ENCODE measurements around the gene TMEM245. TPM values are rescaled to one million over a fixed set of nuclear protein-coding genes. Genes with fewer than 3 reads are reported as not detected.

TMEM245 gene
- total and polyA plus RNA-seq, 2 of the 13 experiments (the other 11 are each of a cell fraction or from before 2014, with no cell fraction given), result 53.5 to 55.4 TPM

DNA sequence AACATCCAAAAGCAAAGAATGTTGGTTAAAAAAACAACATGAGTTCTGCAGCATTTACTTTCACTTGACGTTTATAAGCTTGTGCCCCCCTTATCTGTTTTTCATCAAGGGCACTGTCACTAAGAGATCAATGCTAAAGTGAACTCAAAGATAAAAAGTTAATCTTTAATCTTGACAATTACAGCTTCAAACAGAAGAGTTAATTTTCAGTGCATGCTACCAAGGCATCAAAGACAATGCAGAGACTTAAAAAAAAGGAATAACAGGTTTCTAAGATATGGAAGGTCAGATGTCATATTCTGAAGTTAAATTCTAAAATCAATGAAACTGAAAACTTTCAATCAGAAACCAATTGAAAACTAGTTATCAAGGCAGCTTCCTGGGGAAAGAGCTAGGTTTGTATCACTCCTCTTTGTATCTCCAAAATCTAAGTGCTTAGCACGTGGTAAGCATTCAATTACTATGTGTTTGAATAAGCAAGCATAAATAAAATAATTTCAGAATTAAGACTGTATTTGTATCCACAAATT lies 37.6 kb downstream of the TMEM245 start (continued):
- TF ChIP-seq, protein P1, sequence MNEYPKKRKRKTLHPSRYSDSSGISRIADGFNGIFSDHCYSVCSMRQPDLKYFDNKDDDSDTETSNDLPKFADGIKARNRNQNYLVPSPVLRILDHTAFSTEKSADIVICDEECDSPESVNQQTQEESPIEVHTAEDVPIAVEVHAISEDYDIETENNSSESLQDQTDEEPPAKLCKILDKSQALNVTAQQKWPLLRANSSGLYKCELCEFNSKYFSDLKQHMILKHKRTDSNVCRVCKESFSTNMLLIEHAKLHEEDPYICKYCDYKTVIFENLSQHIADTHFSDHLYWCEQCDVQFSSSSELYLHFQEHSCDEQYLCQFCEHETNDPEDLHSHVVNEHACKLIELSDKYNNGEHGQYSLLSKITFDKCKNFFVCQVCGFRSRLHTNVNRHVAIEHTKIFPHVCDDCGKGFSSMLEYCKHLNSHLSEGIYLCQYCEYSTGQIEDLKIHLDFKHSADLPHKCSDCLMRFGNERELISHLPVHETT (CRISPR knock-in tag; conservative IDR thresholded peaks at IDR 0.05), result no peak
- TF ChIP-seq, protein P2, sequence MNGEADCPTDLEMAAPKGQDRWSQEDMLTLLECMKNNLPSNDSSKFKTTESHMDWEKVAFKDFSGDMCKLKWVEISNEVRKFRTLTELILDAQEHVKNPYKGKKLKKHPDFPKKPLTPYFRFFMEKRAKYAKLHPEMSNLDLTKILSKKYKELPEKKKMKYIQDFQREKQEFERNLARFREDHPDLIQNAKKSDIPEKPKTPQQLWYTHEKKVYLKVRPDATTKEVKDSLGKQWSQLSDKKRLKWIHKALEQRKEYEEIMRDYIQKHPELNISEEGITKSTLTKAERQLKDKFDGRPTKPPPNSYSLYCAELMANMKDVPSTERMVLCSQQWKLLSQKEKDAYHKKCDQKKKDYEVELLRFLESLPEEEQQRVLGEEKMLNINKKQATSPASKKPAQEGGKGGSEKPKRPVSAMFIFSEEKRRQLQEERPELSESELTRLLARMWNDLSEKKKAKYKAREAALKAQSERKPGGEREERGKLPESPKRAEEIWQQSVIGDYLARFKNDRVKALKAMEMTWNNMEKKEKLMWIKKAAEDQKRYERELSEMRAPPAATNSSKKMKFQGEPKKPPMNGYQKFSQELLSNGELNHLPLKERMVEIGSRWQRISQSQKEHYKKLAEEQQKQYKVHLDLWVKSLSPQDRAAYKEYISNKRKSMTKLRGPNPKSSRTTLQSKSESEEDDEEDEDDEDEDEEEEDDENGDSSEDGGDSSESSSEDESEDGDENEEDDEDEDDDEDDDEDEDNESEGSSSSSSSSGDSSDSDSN (CRISPR knock-in tag; IDR thresholded peaks at IDR 0.05), result no peak
- TF ChIP-seq ZNF251 (CRISPR knock-in tag; IDR thresholded peaks at IDR 0.05) (no peak), ZNF773 (CRISPR knock-in tag; IDR thresholded peaks at IDR 0.05; ENCODE audit: borderline replicate concordance) (no peak), SKI (IDR thresholded peaks at IDR 0.05; ENCODE audit: partially characterized antibody) (peak; percentile 17), ZNF337 (CRISPR knock-in tag; IDR thresholded peaks at IDR 0.05; ENCODE audit: borderline replicate concordance, low read depth) (no peak), TCF12 (IDR thresholded peaks at IDR 0.05) (no peak), TCF12 (CRISPR knock-in tag; IDR thresholded peaks at IDR 0.05) (0 out of 2 replicates have a peak, but pooled peaks have one; percentile 59), ZNF446 (CRISPR knock-in tag; IDR thresholded peaks at IDR 0.05) (no peak), ZNF24 (IDR thresholded peaks at IDR 0.05) (no peak), HMG20B (CRISPR knock-in tag; conservative IDR thresholded peaks at IDR 0.05) (peak; percentile 71), DNMT3B (CRISPR knock-in tag; conservative IDR thresholded peaks at IDR 0.05) (no peak), HHEX (CRISPR knock-in tag; IDR thresholded peaks at IDR 0.05) (peak; percentile 78), ZNF510 (CRISPR knock-in tag; IDR thresholded peaks at IDR 0.05; ENCODE audit: low read depth) (no peak), YY1 (IDR thresholded peaks at IDR 0.05; ENCODE audit: insufficient read depth, insufficient replicate concordance, low read depth, low read length) (no peak), ZNF615 (CRISPR knock-in tag; IDR thresholded peaks at IDR 0.05; ENCODE audit: borderline replicate concordance) (no peak), ZNF282 (IDR thresholded peaks at IDR 0.05; ENCODE audit: partially characterized antibody) (no peak), NFKBIZ (CRISPR knock-in tag; IDR thresholded peaks at IDR 0.05) (0 out of 2 replicates have a peak, but pooled peaks have one; percentile 65), HDAC1 (CRISPR knock-in tag; IDR thresholded peaks at IDR 0.05) (peak; percentile 95)
- TF ChIP-seq, protein P3, sequence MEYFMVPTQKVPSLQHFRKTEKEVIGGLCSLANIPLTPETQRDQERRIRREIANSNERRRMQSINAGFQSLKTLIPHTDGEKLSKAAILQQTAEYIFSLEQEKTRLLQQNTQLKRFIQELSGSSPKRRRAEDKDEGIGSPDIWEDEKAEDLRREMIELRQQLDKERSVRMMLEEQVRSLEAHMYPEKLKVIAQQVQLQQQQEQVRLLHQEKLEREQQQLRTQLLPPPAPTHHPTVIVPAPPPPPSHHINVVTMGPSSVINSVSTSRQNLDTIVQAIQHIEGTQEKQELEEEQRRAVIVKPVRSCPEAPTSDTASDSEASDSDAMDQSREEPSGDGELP (IDR thresholded peaks at IDR 0.05; ENCODE audit: borderline replicate concordance, low read depth), result no peak
- TF ChIP-seq, protein P4, sequence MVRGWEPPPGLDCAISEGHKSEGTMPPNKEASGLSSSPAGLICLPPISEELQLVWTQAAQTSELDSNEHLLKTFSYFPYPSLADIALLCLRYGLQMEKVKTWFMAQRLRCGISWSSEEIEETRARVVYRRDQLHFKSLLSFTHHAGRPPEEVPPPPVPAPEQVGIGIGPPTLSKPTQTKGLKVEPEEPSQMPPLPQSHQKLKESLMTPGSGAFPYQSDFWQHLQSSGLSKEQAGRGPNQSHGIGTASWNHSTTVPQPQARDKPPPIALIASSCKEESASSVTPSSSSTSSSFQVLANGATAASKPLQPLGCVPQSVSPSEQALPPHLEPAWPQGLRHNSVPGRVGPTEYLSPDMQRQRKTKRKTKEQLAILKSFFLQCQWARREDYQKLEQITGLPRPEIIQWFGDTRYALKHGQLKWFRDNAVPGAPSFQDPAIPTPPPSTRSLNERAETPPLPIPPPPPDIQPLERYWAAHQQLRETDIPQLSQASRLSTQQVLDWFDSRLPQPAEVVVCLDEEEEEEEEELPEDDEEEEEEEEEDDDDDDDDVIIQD (CRISPR knock-in tag; IDR thresholded peaks at IDR 0.05; ENCODE audit: low read depth), result peak; percentile 57; the same call in 1 of the 2 replicates
- TF ChIP-seq, protein P5, sequence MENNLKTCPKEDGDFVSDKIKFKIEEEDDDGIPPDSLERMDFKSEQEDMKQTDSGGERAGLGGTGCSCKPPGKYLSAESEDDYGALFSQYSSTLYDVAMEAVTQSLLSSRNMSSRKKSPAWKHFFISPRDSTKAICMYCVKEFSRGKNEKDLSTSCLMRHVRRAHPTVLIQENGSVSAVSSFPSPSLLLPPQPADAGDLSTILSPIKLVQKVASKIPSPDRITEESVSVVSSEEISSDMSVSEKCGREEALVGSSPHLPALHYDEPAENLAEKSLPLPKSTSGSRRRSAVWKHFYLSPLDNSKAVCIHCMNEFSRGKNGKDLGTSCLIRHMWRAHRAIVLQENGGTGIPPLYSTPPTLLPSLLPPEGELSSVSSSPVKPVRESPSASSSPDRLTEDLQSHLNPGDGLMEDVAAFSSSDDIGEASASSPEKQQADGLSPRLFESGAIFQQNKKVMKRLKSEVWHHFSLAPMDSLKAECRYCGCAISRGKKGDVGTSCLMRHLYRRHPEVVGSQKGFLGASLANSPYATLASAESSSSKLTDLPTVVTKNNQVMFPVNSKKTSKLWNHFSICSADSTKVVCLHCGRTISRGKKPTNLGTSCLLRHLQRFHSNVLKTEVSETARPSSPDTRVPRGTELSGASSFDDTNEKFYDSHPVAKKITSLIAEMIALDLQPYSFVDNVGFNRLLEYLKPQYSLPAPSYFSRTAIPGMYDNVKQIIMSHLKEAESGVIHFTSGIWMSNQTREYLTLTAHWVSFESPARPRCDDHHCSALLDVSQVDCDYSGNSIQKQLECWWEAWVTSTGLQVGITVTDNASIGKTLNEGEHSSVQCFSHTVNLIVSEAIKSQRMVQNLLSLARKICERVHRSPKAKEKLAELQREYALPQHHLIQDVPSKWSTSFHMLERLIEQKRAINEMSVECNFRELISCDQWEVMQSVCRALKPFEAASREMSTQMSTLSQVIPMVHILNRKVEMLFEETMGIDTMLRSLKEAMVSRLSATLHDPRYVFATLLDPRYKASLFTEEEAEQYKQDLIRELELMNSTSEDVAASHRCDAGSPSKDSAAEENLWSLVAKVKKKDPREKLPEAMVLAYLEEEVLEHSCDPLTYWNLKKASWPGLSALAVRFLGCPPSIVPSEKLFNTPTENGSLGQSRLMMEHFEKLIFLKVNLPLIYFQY (CRISPR knock-in tag; IDR thresholded peaks at IDR 0.05; ENCODE audit: borderline replicate concordance), result 0 out of 2 replicates have a peak, but pooled peaks have one; percentile 9

Measured in HepG2 (cell line).